RWPE2 (cell line): ENCODE measurements around the gene TRIM9.

ENCODE experiments used
- ATAC-seq: fragments of 200-7000 bp; cut with Tn5 transposase; 3 replicates; pipeline ENCODE4 v1.9.1; 2021; ENCODE audit warnings: low read depth
- DNase-seq: peaks from one replicate; pipeline ENCODE4 v3.0.0-alpha.2; 2020; ENCODE audit warnings: low spot score
- H3K27ac ChIP-seq: fragments of 450-650 bp; 2 replicates; pipeline ENCODE4 v1.5.1; 2017; ENCODE audit warnings: mild to moderate bottlenecking; ENCODE audit not compliant: poor library complexity, severe bottlenecking
- H3K27me3 ChIP-seq: fragments of 250-450 bp; sonication (Bioruptor Pico); 2 replicates; pipeline ENCODE4 v1.5.1; 2021; ENCODE audit warnings: mild to moderate bottlenecking, moderate library complexity; ENCODE audit not compliant: insufficient read depth, poor library complexity, severe bottlenecking
- H3K36me3 ChIP-seq: fragments of 250-450 bp; sonication (Bioruptor Pico); 2 replicates; pipeline ENCODE4 v1.5.1; 2020; ENCODE audit warnings: low read depth, mild to moderate bottlenecking, moderate library complexity
- H3K4me1 ChIP-seq: fragments of 250-450 bp; sonication (Bioruptor Pico); 2 replicates; pipeline ENCODE4 v1.5.1; 2021; ENCODE audit warnings: mild to moderate bottlenecking, moderate library complexity; ENCODE audit not compliant: insufficient read depth, poor library complexity, severe bottlenecking
- H3K4me3 ChIP-seq: fragments of 250-450 bp; sonication (Bioruptor Pico); 2 replicates; pipeline ENCODE4 v1.5.1; 2021; ENCODE audit warnings: mild to moderate bottlenecking, moderate library complexity; ENCODE audit not compliant: severe bottlenecking
- H3K9me3 ChIP-seq: fragments of 250-450 bp; sonication (Bioruptor Pico); 2 replicates; pipeline ENCODE4 v1.5.1; 2021; ENCODE audit warnings: mild to moderate bottlenecking, moderate library complexity; ENCODE audit not compliant: severe bottlenecking
- TF ChIP-seq, protein P1 (sequence below): fragments of 450-650 bp; IDR thresholded peaks from one replicate; pipeline ENCODE4 v1.5.1; 2017; ENCODE audit warnings: mild to moderate bottlenecking, moderate library complexity; ENCODE audit not compliant: poor library complexity, severe bottlenecking

Gene TRIM9

DNA sequence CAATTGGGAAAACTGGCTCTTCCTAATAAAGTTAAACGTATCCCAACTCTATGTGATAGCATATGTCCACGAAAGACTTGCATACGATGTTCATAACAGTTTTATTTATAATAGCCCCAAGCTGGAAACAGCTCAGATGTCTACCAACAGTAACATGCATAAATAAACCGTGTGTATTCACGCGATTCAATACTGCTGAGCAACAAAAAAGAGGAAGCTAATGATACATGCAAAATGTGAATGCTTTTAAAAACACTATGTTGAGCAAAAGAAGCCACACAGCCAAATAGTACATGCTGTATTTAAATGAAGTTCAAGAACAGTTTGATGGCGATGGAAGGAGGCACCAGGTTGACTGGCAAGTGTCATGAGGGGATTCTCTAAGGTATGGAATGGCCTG lies 55.7 kb downstream of the TRIM9 start:
- peaks cover 12% of the 10 kb centered on the region for H3K4me1 ChIP-seq
- H3K36me3 ChIP-seq, result no peaks in the 10 kb centered on the region
- no peak overlapping the region for H3K4me3 ChIP-seq
- no peaks in the 10 kb centered on the region for H3K9me3 ChIP-seq
- ATAC-seq (no peak), DNase-seq (no peak)
- H3K27me3 ChIP-seq, result no peaks in the 10 kb centered on the region
- no peak overlapping the region for H3K27ac ChIP-seq
- TF ChIP-seq, protein P1, sequence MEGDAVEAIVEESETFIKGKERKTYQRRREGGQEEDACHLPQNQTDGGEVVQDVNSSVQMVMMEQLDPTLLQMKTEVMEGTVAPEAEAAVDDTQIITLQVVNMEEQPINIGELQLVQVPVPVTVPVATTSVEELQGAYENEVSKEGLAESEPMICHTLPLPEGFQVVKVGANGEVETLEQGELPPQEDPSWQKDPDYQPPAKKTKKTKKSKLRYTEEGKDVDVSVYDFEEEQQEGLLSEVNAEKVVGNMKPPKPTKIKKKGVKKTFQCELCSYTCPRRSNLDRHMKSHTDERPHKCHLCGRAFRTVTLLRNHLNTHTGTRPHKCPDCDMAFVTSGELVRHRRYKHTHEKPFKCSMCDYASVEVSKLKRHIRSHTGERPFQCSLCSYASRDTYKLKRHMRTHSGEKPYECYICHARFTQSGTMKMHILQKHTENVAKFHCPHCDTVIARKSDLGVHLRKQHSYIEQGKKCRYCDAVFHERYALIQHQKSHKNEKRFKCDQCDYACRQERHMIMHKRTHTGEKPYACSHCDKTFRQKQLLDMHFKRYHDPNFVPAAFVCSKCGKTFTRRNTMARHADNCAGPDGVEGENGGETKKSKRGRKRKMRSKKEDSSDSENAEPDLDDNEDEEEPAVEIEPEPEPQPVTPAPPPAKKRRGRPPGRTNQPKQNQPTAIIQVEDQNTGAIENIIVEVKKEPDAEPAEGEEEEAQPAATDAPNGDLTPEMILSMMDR, result no peak

DNA sequence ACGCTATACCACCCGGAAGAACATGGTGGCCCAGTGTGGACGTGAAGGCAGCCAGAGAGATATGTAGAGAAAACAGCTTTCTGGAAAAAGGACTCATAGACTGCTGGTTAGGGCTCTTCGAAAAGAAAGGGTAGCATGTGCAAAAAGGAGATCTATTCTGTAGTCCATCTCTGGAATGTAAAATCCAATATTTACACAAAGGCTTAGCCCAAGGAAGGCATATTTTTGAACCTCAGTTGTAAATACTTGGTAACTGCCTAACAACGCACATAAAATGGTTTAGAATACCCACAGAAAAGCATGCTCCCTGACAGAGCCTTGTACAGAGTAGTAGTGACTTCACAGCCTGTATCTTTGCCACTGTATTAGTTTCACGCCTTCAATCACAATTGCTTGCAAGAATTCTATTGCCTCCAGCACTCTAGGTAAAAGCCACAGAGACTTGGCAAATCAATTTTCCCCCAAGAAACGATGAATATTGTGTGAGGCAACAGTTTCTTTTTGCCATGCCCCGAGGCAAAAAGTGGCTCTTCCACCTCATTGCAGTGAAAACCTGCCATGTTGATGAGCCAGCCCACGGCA lies 59.2 kb downstream of the TRIM9 start:
- ATAC-seq (peak; percentile 44; the same call in 2 of the 3 replicates), DNase-seq (no peak)
- Histone ChIP-seq H3K4me3 (no peak overlapping the region), H3K36me3 (no peaks in the 10 kb centered on the region), H3K27ac (no peak overlapping the region), H3K4me1 (peaks cover 12% of the 10 kb centered on the region), H3K9me3 (no peaks in the 10 kb centered on the region), H3K27me3 (no peaks in the 10 kb centered on the region)
- TF ChIP-seq, protein P1, result no peak

DNA sequence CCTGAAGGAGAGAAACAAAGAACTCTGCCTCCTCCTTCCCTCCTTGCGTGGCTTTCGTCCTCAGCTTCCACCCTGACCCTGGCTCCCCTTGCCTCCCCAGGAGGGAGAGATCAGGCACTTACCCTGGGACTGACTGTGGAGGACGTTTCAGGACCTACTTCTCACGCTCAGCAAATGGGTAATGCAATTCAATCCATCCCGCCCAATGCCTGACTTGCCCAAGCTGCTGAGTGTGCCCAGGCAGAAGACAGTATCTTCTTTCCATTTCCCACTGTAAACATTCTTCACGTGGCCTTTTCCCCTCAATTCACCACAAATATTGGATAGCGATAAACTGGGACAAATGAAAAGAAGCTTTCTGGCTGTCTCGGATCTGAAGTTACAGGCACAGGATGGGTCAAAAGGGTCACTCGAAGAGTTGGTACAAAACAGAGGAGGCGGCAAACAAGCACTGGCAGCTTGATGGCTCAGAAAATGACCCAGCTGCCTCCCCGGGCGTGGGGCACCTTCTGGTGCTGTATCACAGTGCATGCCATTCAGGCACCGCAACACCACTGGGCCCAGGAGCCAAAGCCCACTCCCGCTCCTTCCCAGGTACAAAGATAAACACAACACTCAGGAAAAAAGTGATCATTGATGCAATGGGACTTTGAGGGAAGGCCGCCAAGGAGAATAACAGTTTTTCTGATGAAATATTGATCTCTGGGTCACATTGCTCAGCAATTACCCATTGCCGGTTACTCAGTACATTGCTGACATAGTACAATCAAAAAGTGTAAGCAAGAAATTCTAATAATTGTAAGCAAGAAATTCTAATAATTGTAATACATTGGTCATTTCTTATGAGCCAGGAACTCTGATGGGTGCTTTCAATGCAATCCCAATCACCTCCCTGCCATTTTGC lies 65.8 kb downstream of the TRIM9 start:
- TF ChIP-seq, protein P1, result no peak
- ATAC-seq (no peak), DNase-seq (no peak)
- Histone ChIP-seq H3K27ac (no peak overlapping the region), H3K4me3 (no peak overlapping the region), H3K9me3 (no peaks in the 10 kb centered on the region), H3K36me3 (no peaks in the 10 kb centered on the region), H3K27me3 (no peaks in the 10 kb centered on the region), H3K4me1 (no peaks in the 10 kb centered on the region)

DNA sequence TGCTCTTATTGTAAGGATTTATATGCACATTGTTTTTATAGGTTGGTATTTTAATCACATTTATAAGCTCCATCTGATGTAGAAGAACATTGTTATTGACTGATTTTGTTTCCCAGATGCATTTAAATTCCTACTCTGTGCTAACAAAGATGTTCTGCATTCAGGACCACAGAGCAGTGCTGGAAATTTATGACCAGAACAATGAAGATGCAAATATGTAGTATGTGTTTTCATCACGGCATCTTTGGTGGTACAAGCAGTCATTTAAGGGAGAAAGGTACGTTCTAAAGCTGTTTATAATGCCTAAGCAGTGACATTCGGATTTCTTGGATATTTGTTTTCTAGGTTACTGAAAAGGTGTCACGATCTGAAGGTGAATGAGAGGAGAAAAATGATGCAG lies 66.5 kb downstream of the TRIM9 start:
- TF ChIP-seq, protein P1, result no peak
- Histone ChIP-seq H3K4me3 (no peak overlapping the region), H3K36me3 (no peaks in the 10 kb centered on the region), H3K4me1 (no peaks in the 10 kb centered on the region), H3K27ac (no peak overlapping the region), H3K9me3 (no peaks in the 10 kb centered on the region), H3K27me3 (no peaks in the 10 kb centered on the region)
- ATAC-seq, result no peak
- no peak for DNase-seq

DNA sequence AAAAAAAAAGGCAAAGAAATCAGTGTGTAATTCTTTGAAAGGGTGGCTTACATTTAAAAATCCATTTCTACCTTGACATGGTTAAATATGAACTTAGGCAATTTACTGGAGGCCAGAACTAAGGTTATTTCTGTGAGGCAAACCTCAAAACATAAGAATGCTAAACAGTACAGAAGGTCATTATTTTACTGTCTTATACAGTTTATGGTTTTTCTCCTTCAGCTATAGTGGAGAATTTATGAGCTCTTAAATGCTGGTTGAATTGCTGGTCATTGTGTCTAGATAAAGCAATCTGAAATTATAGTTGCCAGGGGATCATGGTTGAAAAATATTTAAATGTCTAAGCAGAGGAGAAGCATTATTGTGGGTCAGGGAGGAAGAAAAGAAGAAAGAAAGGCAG lies 70.5 kb downstream of the TRIM9 start:
- H3K4me1 ChIP-seq, result no peaks in the 10 kb centered on the region
- ATAC-seq (no peak), DNase-seq (no peak)
- no peaks in the 10 kb centered on the region for H3K9me3 ChIP-seq
- no peaks in the 10 kb centered on the region for H3K36me3 ChIP-seq
- no peak overlapping the region for H3K27ac ChIP-seq
- no peaks in the 10 kb centered on the region for H3K27me3 ChIP-seq
- no peak overlapping the region for H3K4me3 ChIP-seq
- TF ChIP-seq, protein P1, result no peak
